Calu3 (cell line): ENCODE measurements around the gene PDE6G. TPM values are rescaled to one million over a fixed set of nuclear protein-coding genes. Genes with fewer than 3 reads are reported as not detected.

Source experiments
- BruUV-seq: library from RNA; stranded (reverse); fragments of 400-500 nt; replicated peaks from 2 replicates; lab custom pipeline; 2021; lab: Mats Ljungman, UMichigan
- CTCF ChIA-PET: fragments of 300-600 bp; sonication (Branson Sonifier 250); formaldehyde crosslinking; loops from one replicate; lab custom pipeline; 2022; ENCODE audit warnings: antibody characterized with exemption; lab: Charles Lee
- DNase-seq: peaks from one replicate; pipeline ENCODE4 v3.0.0; 2022
- H3K27ac Mint-ChIP-seq: one replicate; pipeline ENCODE4 v1.8.0; 2022; ENCODE audit warnings: mixed read lengths; ENCODE audit not compliant: unreplicated experiment
- H3K27me3 Mint-ChIP-seq: one replicate; pipeline ENCODE4 v1.8.0; 2022; ENCODE audit warnings: mixed read lengths; ENCODE audit not compliant: unreplicated experiment
- H3K36me3 Mint-ChIP-seq: one replicate; pipeline ENCODE4 v1.8.0; 2022; ENCODE audit warnings: mild to moderate bottlenecking, moderate library complexity, mixed read lengths; ENCODE audit not compliant: insufficient read depth, unreplicated experiment
- H3K4me1 Mint-ChIP-seq: one replicate; pipeline ENCODE4 v1.8.0; 2022; ENCODE audit warnings: mild to moderate bottlenecking, low read depth, mixed read lengths; ENCODE audit not compliant: unreplicated experiment
- H3K4me3 Mint-ChIP-seq: one replicate; pipeline ENCODE4 v1.8.0; 2022; ENCODE audit warnings: mild to moderate bottlenecking, low read depth, moderate library complexity, mixed read lengths; ENCODE audit not compliant: unreplicated experiment
- H3K9me3 Mint-ChIP-seq: one replicate; pipeline ENCODE4 v1.8.0; 2022; ENCODE audit warnings: low read depth, mixed read lengths; ENCODE audit not compliant: unreplicated experiment
- intact Hi-C: fragments of 100-400 bp; cut with micrococcal nuclease; formaldehyde crosslinking; loops from one replicate; pipeline ENCODE4 v1.10.0; 2022; ENCODE audit not compliant: unreplicated experiment
- total RNA-seq: library from RNA; stranded (reverse); gene quantifications from 2 replicates; pipeline ENCODE4 v1.2.3, GENCODE V29; 2022
- TF ChIP-seq, protein P1 (sequence below): fragments of 200-600 bp; IDR thresholded peaks from one replicate; pipeline ENCODE4 v1.8.0; 2022; ENCODE audit warnings: antibody characterized with exemption; ENCODE audit not compliant: unreplicated experiment

PDE6G gene
- total RNA-seq, 1 experiment from 2014 or later: not detected

- intact Hi-C loops: no loop called here
- no TSS peak for BruUV-seq
- no peak overlapping the region for H3K27ac Mint-ChIP-seq
- TF ChIP-seq, protein P1, sequence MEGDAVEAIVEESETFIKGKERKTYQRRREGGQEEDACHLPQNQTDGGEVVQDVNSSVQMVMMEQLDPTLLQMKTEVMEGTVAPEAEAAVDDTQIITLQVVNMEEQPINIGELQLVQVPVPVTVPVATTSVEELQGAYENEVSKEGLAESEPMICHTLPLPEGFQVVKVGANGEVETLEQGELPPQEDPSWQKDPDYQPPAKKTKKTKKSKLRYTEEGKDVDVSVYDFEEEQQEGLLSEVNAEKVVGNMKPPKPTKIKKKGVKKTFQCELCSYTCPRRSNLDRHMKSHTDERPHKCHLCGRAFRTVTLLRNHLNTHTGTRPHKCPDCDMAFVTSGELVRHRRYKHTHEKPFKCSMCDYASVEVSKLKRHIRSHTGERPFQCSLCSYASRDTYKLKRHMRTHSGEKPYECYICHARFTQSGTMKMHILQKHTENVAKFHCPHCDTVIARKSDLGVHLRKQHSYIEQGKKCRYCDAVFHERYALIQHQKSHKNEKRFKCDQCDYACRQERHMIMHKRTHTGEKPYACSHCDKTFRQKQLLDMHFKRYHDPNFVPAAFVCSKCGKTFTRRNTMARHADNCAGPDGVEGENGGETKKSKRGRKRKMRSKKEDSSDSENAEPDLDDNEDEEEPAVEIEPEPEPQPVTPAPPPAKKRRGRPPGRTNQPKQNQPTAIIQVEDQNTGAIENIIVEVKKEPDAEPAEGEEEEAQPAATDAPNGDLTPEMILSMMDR: no peak
- peaks cover 11% of the 10 kb centered on the region for H3K27me3 Mint-ChIP-seq
- peaks cover 5% of the 10 kb centered on the region for H3K36me3 Mint-ChIP-seq
- H3K4me1 Mint-ChIP-seq: peaks cover 9% of the 10 kb centered on the region
- no peak overlapping the region for H3K4me3 Mint-ChIP-seq
- no peak for DNase-seq
- CTCF ChIA-PET: no interaction called here
- H3K9me3 Mint-ChIP-seq: no peaks in the 10 kb centered on the region
Observed at GRCh38 chr17:81647640-81648012, 8.7 kb downstream of the PDE6G start.

DNA sequence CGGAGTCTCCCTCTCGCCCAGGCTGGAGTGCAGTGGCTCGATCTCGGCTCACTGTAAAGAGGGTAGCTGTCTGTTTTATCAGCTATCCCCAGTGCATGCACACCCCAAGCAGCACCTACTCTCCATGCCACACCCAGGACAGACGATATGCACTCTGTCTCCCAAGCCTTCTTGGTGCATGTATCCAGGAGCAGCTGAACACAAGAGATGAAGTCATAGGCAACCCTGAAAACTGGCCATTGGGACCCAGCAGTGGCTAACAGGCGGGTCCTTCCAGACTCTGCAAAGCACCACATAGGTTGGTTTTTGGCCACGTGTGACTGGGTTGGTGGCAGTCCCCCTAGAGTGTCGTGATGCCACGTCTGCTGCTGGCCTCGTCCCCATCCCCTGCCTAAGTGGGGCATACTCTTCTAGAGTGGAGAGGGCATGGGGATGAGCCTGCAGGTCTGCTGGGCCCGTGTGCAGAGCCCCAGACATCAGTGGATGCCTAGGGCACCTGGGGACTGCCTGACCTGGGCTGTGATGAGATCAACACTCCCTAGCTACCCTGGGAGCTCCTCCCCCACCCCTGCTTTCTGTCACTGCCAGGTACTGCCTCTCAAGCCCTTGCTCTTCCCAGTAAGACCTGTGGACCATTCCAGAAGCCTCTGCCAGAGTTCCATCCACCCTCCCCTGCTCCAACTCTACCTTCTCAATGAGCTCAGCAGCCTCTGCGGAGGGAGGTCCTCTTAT, 9.3 kb downstream of the PDE6G start:
- Mint-ChIP-seq H3K4me3 (no peak overlapping the region), H3K4me1 (peaks cover 7% of the 10 kb centered on the region), H3K9me3 (no peaks in the 10 kb centered on the region), H3K27me3 (peaks cover 11% of the 10 kb centered on the region), H3K36me3 (peaks cover 5% of the 10 kb centered on the region), H3K27ac (no peak overlapping the region)
- intact Hi-C loops: no loop called here
- CTCF ChIA-PET: no interaction called here
- no peak for DNase-seq
- TF ChIP-seq, protein P1: no peak
- BruUV-seq: no TSS peak

DNA sequence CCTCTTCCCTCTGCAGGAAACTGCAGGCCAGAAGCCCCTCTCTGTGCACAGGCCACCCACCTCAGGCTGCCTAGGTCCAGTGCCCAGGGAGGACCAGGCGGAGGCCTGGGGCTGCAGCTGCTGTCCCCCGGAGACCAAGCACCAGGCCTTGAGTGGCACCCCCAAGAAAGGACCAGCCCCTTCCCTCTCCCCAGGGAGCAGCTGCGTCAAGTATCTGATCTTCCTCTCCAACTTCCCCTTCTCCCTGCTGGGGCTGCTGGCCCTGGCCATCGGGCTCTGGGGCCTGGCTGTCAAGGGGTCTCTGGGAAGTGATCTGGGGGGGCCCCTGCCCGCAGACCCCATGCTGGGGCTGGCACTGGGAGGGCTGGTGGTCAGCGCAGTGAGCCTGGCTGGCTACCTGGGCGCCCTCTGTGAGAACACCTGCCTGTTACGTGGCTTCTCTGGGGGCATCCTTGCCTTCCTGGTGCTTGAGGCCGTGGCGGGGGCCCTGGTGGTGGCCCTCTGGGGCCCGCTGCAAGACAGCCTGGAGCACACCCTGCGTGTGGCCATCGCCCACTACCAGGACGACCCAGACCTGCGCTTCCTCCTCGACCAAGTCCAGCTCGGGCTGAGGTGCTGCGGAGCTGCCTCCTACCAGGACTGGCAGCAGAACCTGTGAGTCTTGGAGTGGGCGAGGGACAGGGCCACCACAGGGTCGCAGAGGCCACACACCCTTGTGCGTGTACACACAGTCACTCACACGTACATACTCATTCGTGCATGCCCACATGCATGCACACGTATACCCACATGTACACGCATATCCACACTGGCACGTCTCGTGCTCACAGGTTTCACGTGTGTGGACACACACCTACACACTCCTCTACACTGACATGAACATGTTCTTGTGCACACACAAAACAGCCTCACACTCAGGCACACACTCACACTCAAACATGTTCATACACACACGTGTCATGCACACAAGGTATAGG, 11.1 kb downstream of the PDE6G start:
- H3K4me3 Mint-ChIP-seq: no peak overlapping the region
- no peaks in the 10 kb centered on the region for H3K4me1 Mint-ChIP-seq
- H3K9me3 Mint-ChIP-seq: no peaks in the 10 kb centered on the region
- H3K27ac Mint-ChIP-seq: no peak overlapping the region
- DNase-seq: no peak
- H3K27me3 Mint-ChIP-seq: peaks cover 11% of the 10 kb centered on the region
- CTCF ChIA-PET: no interaction called here
- intact Hi-C loops: no loop called here
- H3K36me3 Mint-ChIP-seq: peaks cover 5% of the 10 kb centered on the region
- BruUV-seq: no TSS peak
- TF ChIP-seq, protein P1: no peak

GRCh38 chr17:81644496-81644895, 11.8 kb downstream of the PDE6G start:
- TF ChIP-seq, protein P1: no peak
- H3K27me3 Mint-ChIP-seq: peaks cover 11% of the 10 kb centered on the region
- no peaks in the 10 kb centered on the region for H3K4me1 Mint-ChIP-seq
- H3K36me3 Mint-ChIP-seq: peaks cover 5% of the 10 kb centered on the region
- intact Hi-C loops: no loop called here
- no peaks in the 10 kb centered on the region for H3K9me3 Mint-ChIP-seq
- H3K27ac Mint-ChIP-seq: no peak overlapping the region
- no peak for DNase-seq
- no peak overlapping the region for H3K4me3 Mint-ChIP-seq
- BruUV-seq: no TSS peak
- CTCF ChIA-PET: no interaction called here
